GM10248 (cell line): ENCODE measurements around the gene DUSP15.

Experiments
- CTCF ChIA-PET: fragments of 300-600 bp; sonication (Branson Sonifier 250); formaldehyde crosslinking; extraction: SDS; loops from one replicate; lab custom pipeline; 2021; ENCODE audit warnings: antibody characterized with exemption; lab: Yijun Ruan, JAX
- POLR2A ChIA-PET: fragments of 350-650 bp; sonication (Branson Sonifier 250); formaldehyde crosslinking; extraction: SDS; loops from one replicate; lab custom pipeline; 2020; ENCODE audit warnings: antibody characterized with exemption; lab: Yijun Ruan, JAX
- DNase-seq: peaks from one replicate; pipeline ENCODE4 v3.0.0; 2012; ENCODE audit errors: extremely low spot score
- TF ChIP-seq, protein P1 (sequence below): IDR thresholded peaks from 2 replicates; pipeline ENCODE4 v1.5.1; 2012; ENCODE audit warnings: mild to moderate bottlenecking, low read depth; ENCODE audit errors: extremely low read depth, missing control alignments, control extremely low read depth

The DUSP15 gene

DNA sequence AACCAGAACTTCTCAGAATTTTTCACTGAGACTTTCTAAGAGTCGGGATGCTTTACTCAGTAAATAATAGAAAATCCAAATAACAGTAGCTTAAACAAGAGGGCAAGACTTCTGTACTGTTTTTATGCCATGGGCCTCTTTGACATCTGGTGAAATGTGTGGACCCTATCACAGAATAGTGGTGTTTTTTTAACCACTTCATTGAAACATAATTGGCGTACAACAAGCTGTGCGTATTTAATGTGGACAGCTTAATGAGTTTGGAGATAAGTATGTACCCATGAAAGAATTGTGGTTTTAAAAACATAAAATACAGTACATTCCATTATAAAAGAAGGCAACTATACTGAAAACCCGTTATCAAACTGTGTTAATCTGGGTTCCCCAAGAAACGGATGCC, 43.8 kb upstream of the DUSP15 start:
- CTCF ChIA-PET = interaction anchor here (1.2 to 2.0 kb wide), 5 partner anchors 13 to 67 kb away, joined by 3 to 4 read pairs (median 4); no protein-coding TSS in a partner anchor
- DNase-seq = no peak
- TF ChIP-seq, protein P1, sequence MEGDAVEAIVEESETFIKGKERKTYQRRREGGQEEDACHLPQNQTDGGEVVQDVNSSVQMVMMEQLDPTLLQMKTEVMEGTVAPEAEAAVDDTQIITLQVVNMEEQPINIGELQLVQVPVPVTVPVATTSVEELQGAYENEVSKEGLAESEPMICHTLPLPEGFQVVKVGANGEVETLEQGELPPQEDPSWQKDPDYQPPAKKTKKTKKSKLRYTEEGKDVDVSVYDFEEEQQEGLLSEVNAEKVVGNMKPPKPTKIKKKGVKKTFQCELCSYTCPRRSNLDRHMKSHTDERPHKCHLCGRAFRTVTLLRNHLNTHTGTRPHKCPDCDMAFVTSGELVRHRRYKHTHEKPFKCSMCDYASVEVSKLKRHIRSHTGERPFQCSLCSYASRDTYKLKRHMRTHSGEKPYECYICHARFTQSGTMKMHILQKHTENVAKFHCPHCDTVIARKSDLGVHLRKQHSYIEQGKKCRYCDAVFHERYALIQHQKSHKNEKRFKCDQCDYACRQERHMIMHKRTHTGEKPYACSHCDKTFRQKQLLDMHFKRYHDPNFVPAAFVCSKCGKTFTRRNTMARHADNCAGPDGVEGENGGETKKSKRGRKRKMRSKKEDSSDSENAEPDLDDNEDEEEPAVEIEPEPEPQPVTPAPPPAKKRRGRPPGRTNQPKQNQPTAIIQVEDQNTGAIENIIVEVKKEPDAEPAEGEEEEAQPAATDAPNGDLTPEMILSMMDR = no peak
- POLR2A ChIA-PET = no interaction called here

- POLR2A ChIA-PET = no interaction called here
- CTCF ChIA-PET = interaction anchor here (1.2 to 2.0 kb wide), 5 partner anchors 13 to 67 kb away, joined by 3 to 4 read pairs (median 4); no protein-coding TSS in a partner anchor
- no peak for DNase-seq
- TF ChIP-seq, protein P1 = no peak
Observed at GRCh38 chr20:31913431-31914157, 43.3 kb upstream of the DUSP15 start.

GRCh38 chr20:31910071-31910803, 39.9 kb upstream of the DUSP15 start:
- DNase-seq = no peak
- CTCF ChIA-PET = interaction anchor here (1.1 to 4.7 kb wide), 3 partner anchors 9 to 64 kb away, joined by 3 to 17 read pairs (median 6); partner anchors contain the start of gene PDRG1
- POLR2A ChIA-PET = no interaction called here
- TF ChIP-seq, protein P1 = no peak

- POLR2A ChIA-PET = no interaction called here
- CTCF ChIA-PET = interaction anchor here (1.1 to 4.7 kb wide), 3 partner anchors 9 to 63 kb away, joined by 3 to 17 read pairs (median 6); partner anchors contain the start of gene PDRG1
- peak; percentile 6 for DNase-seq
- TF ChIP-seq, protein P1 = no peak
Observed at GRCh38 chr20:31909253-31910070, 39.1 kb upstream of the DUSP15 start.

- POLR2A ChIA-PET = interaction anchor here (0.6 kb wide), 1 partner anchor 15 kb away, joined by 4 read pairs; no protein-coding TSS in a partner anchor
- CTCF ChIA-PET = interaction anchor here (1.0 to 4.7 kb wide), 4 partner anchors 9 to 44 kb away, joined by 3 to 17 read pairs (median 4); partner anchors contain the start of gene PDRG1
- TF ChIP-seq, protein P1 = no peak
- no peak for DNase-seq
Observed at GRCh38 chr20:31908424-31908823, 38.1 kb upstream of the DUSP15 start.
